Measurements from ENCODE around the gene ASZ1.
"Not testable (repeated sequence)": the region's sequence is repeated elsewhere in the genome, so short reads cannot be mapped to it uniquely, and the experiment has no call there.

The ASZ1 gene

GRCh38 chr7:117427258-117427701 lies at the start of gene ASZ1:
TSS of gene ASZ1 (minus strand) at chr7:117427493. CDS start at chr7:117427460, 33 bp downstream.
- DNase-seq = no peak

- no peak for DNase-seq
Observed at GRCh38 chr7:117476557-117477215, 49.4 kb upstream of the ASZ1 start.

- DNase-seq = no peak
Observed at GRCh38 chr7:117472335-117472734, 45.0 kb upstream of the ASZ1 start.

- no peak for DNase-seq
Observed at GRCh38 chr7:117470777-117471176, 43.5 kb upstream of the ASZ1 start.

- DNase-seq = no peak
Observed at GRCh38 chr7:117468174-117468573, 40.9 kb upstream of the ASZ1 start.

- not testable (repeated sequence) for DNase-seq
Observed at GRCh38 chr7:117460815-117461214, 33.5 kb upstream of the ASZ1 start.

- DNase-seq = no peak
Observed at GRCh38 chr7:117459735-117460134, 32.4 kb upstream of the ASZ1 start.

GRCh38 chr7:117458977-117459583 lies 31.8 kb upstream of the ASZ1 start:
- DNase-seq = no peak

- DNase-seq = peak; percentile 53
Observed at GRCh38 chr7:117448655-117449054, 21.4 kb upstream of the ASZ1 start.

- DNase-seq = no peak
Observed at GRCh38 chr7:117446220-117446815, 19.0 kb upstream of the ASZ1 start.

GRCh38 chr7:117445206-117445605 lies 17.9 kb upstream of the ASZ1 start:
- DNase-seq = peak; percentile 80

GRCh38 chr7:117444646-117445045 lies 17.4 kb upstream of the ASZ1 start:
- no peak for DNase-seq

- no peak for DNase-seq
Observed at GRCh38 chr7:117435475-117436043, 8.3 kb upstream of the ASZ1 start.

- DNase-seq = no peak
Observed at GRCh38 chr7:117424090-117424829, 3.0 kb downstream of the ASZ1 start.

GRCh38 chr7:117414591-117414990 lies 12.7 kb downstream of the ASZ1 start:
- not testable (repeated sequence) for DNase-seq

GRCh38 chr7:117412946-117413559 lies 14.2 kb downstream of the ASZ1 start:
- no peak for DNase-seq

GRCh38 chr7:117412390-117412789 lies 14.9 kb downstream of the ASZ1 start:
- DNase-seq = no peak

GRCh38 chr7:117411539-117411938 lies 15.8 kb downstream of the ASZ1 start:
- DNase-seq = no peak

- no peak for DNase-seq
Observed at GRCh38 chr7:117408831-117409230, 18.5 kb downstream of the ASZ1 start.

GRCh38 chr7:117405519-117405918 lies 21.8 kb downstream of the ASZ1 start:
- no peak for DNase-seq

GRCh38 chr7:117403737-117404136 lies 23.6 kb downstream of the ASZ1 start:
- DNase-seq = no peak

GRCh38 chr7:117402109-117402508 lies 25.2 kb downstream of the ASZ1 start:
- DNase-seq = peak; percentile 81
